Dermis lymphatic vessel endothelial cell (primary cell): ENCODE measurements around the gene NOXO1. TPM values are rescaled to one million over a fixed set of nuclear protein-coding genes. Genes with fewer than 3 reads are reported as not detected.

ENCODE experiments used
- total RNA-seq: library from RNA; depleted of rRNA; stranded (reverse); fragments of >200 nt; gene quantifications from 2 replicates; pipeline ENCODE4 v1.2.1, GENCODE V29; 2014

Gene NOXO1
- 0.09 and 0.11 TPM in 2 replicates for total RNA-seq

DNA sequence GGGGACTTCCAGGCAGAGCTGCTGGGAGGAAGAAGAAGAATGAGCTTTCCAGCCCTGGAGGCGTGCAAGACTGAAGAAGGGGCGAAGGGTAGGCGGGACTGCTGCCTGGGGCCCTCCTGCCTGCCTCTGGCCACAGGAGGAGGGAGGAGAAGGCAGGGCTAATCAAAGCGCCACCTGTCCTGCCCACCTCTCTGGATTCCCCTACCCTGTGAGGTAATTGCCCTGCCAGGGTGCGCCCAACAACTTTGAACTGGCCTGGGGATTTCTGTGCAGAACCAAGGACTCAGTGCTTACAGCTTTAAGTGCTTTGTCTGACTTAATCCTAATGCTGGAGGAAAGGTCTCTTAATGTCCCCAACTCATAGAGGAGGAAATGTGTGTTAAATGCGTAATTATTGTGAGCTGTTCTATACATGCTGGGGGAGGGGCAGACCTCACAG is at the start of gene NOXO1:
NOXO1 (minus strand) TSS at position 72 of the 439 bp plus-strand sequence. CDS start 290 bp downstream, outside the sequence.

DNA sequence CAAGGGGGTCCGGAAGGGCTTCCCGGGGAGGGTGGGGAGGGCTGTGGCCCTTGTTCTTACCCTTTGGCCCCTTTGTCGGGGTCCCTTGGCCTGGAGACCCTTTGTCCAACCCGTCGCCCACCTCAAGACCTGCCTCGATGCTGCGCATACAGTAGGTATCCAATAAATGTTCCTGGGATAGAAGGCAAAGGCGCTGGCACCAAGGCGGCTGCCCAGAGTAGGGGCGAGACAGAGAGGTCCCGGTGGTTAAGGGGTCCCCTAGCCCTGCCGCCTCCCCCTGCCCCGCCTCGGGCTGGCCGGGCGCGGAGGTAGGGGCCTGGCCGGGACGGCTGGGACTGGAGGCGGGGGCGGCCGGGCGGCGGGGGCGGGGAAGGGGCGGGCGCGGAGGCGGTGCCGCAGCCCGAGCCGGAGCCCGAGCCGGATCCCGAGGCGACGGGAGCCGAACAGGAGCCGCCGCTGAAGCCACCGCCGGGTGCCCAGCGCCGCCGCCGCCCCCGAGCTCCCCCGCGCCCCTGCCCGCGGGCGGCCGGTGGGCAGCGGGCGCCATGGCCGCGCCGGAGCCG is 45.3 kb upstream of the NOXO1 start, which contains the start of gene NHERF2:
NHERF2 (plus strand) TSS at position 442 of the 563 bp plus-strand sequence; CDS start at position 546, 104 bp downstream.

GRCh38 chr16:2019518-2019920 is 38.2 kb upstream of the NOXO1 start, which contains the start of gene NPW:
TSS of gene NPW (plus strand) at chr16:2019785.

DNA sequence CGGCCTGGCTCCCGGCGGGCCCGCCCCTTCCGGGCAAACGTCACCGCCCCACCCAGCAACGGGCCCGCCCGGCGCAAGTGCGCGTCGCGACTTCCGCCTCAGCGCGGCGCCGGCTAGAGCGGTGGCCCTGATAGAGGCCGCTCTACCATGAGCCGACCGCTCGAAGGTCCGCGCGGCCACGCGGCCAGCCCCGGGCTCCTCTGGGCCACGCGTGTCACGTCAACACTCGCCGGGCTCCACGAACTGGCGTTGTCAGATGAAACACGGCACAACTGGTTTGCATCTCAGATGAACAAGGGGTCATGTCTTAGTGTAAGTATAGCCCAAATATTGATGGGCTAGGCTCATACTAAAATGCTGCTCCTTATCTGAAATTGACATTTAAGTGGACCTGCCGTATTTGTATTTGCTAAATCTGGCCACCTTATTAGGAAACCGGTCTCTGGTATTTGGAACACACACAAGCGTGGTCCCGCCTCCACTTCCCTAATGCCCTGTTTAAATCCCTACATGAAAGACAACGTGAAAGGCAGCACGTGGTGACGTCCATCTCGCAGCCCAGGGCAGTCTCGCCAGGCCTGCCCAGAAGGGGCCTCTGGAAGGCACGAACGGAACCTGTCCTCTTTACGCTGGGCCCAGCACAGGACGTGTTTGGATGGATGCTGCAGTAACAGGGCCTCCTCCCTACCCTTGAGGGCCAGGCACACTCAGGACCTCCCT is 28.7 kb upstream of the NOXO1 start, which contains the start of gene ZNF598:
ZNF598 (minus strand) TSS at position 31 of the 720 bp plus-strand sequence.

DNA sequence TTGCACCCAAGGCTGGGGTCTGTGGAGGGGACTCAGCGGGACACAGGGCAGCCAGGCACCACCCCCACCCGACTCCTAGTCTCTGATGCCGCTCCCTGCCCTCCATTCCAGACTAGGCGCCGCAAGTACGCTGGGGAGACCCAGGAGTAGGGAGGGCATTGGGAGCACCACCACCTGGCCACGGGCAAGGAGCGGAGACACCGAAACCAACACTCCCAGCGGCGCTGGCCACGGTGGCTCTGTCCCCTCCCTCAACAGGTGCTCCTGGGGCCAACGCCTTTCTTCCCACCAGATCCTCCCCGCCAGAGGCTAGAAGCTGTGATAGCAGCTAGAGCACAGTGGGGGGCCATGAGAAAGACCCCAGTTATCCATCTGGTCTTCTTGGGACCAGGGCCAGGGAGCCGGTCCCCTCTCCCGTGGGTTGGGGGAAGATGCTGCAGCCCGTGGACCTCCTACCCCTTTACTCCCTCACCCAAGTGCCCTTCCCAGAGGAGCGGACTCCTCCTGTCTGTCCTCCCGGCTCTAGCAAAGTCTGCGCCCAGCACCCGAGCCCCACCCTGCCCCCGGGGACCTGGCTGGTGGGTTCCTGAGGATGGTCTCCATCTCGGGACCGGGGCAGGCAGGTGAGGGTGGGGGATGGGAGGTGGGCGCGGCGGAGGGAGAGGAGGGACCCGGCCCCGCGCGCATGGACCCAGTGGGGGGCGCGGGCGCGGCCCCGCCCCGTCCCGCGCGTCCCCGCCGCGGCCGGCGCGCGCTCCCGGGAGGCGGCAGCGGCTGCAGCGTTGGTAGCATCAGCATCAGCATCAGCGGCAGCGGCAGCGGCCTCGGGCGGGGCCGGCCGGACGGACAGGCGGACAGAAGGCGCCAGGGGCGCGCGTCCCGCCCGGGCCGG is 8.2 kb upstream of the NOXO1 start, which contains the start of gene SYNGR3:
SYNGR3 (plus strand) TSS at position 762 of the 892 bp plus-strand sequence. CDS start 133 bp downstream, outside the sequence.

DNA sequence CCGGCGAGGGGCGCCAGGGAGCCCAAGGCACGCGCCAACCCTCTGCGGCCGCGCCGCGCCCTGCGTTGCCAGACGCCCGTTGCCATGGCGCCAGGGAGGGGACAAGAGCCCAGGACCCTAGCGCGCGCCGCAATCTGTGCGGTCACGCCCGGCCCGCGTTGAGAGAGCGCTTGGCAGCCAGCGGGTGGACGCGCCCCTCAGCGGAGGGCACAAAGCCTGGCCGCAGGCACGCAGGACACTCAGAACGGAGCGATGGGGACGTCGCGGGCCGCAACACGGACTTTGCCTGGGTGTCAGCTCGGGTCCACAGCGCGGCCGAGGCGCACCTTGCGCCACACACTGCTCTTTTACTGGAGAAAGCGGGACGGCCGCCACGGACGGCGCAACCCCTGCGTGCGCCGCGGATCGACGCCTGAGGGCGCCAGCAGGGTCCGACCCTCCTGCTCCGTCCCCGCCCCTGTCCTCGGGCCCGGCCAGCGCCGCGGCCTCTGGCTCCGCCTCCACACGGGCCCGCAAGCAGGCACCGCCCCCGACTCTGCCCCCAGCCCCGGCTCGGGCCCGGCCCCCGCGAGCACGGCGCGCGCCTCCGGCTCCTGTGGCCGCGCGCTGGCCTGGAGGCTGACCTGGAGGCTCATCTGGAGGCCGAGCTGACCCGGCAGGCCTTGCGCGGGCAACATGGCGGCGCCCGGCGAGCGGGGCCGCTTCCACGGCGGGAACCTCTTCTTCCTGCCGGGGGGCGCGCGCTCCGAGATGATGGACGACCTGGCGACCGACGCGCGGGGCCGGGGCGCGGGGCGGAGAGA is 2.5 kb upstream of the NOXO1 start, which contains the start of gene GFER:
GFER (plus strand) TSS at position 650 of the 803 bp plus-strand sequence; CDS start at position 676, 26 bp downstream.

DNA sequence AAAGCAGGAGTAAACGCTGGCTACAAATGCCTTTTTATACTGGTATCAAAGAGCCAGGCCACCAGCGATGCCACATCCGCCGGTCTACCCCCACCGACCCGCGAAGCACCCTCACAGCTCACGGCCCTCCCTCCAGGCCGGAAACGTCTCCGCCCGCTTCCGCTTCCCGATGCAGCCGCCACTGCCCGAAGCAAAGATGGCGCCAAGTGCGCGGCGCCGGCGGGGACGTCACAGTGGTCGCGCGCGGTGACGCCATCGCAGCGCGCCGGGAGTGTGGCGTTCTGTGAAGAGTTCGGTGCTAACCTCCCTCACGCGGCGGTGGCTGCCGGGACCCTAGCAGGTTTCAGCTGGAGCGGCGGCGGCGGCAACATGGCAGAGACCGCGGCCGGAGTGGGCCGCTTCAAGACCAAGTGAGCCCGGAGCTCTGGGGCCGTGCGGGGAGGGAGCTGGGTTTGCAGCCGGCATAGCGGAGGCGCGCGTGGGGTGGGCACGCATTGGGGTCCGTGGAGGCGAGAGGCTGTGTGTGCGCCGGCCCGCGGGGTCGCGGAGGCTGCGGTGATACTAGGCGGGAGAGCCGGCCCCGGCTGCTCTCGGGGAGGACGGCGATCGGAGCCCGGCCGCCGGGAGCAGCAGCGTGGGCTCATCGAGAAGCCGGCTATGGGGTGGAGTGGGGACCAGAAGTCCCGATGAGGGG is 9.3 kb downstream of the NOXO1 start, which contains the start of gene TBL3:
TBL3 (plus strand) TSS at position 258 of the 694 bp plus-strand sequence; CDS start at position 370, 112 bp downstream.

GRCh38 chr16:1966460-1966859 is 14.8 kb downstream of the NOXO1 start, which contains the start of gene RNF151:
TSS of gene RNF151 (plus strand) at chr16:1966856. CDS start at chr16:1966882, 26 bp downstream.

DNA sequence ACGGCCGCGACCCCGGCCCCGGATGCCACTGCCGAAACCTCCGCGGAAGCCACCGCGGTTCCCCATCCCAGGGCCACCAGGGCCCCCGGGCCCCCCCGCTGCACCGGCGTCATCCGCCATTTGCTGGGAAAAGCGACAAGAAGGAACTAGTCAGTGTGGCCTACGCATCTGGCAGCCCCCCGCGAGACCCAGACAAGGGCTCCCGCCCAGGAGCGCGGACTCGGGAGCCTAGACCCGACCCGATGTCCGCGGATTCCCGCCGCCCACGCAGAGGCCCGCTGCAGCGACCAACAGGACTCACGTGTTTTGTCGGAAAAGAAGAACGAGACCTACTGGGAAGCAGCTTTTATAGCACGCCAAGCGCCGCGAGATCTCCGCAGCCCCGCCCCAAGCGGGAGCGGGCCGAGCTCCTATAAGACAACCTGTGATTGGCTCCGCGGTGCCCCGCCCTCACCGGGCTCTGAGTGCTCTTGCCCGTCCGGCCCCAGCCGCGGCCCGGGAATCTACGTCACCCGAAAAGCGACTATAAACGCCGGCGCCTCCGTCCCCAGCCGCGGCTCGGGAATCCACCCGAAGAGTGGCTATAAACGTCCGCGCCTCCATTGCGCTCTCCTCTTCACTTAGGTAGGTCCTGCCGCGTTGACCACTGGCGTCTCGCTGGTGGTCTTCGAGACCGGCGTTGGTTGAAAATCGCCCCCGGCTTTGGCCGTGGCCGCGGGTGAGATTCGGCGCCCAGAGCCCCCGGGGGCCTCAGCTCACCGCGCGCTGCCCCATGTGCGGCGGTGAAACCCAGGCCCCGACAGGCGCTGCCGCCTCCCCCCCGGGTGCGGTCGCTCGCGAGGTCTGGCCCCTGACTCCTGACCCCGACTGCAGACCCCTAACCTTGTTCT is 16.5 kb downstream of the NOXO1 start, which contains the start of gene RPS2:
RPS2 (minus strand) TSS at position 321 of the 890 bp plus-strand sequence; CDS start at position 120, 201 bp downstream.

DNA sequence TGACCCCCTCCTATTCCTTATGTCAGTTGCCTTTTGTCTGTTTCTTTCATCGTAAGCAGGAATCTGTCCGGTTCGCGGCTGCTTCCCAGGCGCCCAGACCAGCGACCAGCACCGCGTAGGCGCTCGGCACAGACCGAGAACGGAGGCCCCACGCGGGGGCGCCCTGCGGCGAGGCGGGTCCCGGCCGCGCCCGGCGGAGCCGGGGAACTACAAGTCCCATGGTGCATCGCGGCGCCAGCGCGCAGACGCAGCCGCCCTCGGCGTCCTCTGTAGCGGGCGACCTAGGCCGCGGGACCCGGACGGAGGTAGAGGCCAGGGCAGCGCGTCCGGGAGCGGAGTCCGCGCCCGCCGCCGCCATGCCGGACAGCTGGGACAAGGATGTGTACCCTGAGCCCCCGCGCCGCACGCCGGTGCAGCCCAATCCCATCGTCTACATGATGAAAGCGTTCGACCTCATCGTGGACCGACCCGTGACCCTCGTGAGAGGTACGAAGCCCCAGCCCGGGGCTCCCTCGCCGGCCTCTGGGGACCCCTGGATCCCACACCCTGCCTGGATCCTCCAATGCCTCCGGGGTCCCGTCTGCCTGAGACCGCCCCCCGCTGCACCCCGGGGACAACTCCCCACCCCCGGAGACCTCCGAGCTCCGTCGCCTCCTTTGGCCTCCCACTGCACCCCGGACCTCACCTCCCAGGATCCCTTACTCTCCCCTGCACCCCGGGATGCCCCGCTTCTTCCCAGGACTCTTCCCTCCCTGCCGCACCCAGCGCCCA is 21.8 kb downstream of the NOXO1 start, which contains the start of gene NDUFB10:
NDUFB10 (plus strand) TSS at position 270 of the 771 bp plus-strand sequence; CDS start at position 357, 87 bp downstream.

GRCh38 chr16:1942810-1943726 is 38.2 kb downstream of the NOXO1 start, which contains the start of gene MSRB1:
TSS of gene MSRB1 (minus strand) at chr16:1943199. CDS start at chr16:1943156, 43 bp downstream.

Other genes with a start within 250 kb of the NOXO1 start
- gene NME3, start 209.9 kb downstream of the NOXO1 start, total RNA-seq = 33.0 and 44.9 TPM in 2 replicates
- gene EME2, start 208.7 kb downstream of the NOXO1 start, total RNA-seq = 3.8 and 4.0 TPM in 2 replicates
- 51.1 and 58.0 TPM in 2 replicates for gene MRPS34, start 208.3 kb downstream of the NOXO1 start, total RNA-seq
- gene SPSB3, start 198.9 kb downstream of the NOXO1 start, total RNA-seq = 41.3 and 47.0 TPM in 2 replicates
- 54.0 and 59.8 TPM in 2 replicates for gene NUBP2, start 198.5 kb downstream of the NOXO1 start, total RNA-seq
- 0.09 and 0.11 TPM in 2 replicates for gene IGFALS, start 187.8 kb downstream of the NOXO1 start, total RNA-seq
- gene HAGH, start 154.6 kb downstream of the NOXO1 start, total RNA-seq = 41.3 and 78.7 TPM in 2 replicates
- gene FAHD1, start 154.3 kb downstream of the NOXO1 start, total RNA-seq = 54.5 and 67.1 TPM in 2 replicates
- gene MEIOB, start 109.3 kb downstream of the NOXO1 start, total RNA-seq = not detected in 2 replicates
- not detected in 2 replicates for gene HS3ST6, start 63.1 kb downstream of the NOXO1 start, total RNA-seq
- gene MSRB1, start 38.3 kb downstream of the NOXO1 start, total RNA-seq = 8.4 and 11.8 TPM in 2 replicates
- not detected in 2 replicates for gene RPL3L, start 26.8 kb downstream of the NOXO1 start, total RNA-seq
- 122 and 128 TPM in 2 replicates for gene NDUFB10, start 21.9 kb downstream of the NOXO1 start, total RNA-seq
- gene RPS2, start 16.6 kb downstream of the NOXO1 start, total RNA-seq = 3,346 and 3,366 TPM in 2 replicates
- gene RNF151, start 14.6 kb downstream of the NOXO1 start, total RNA-seq = not detected in 2 replicates
- gene TBL3, start 9.4 kb downstream of the NOXO1 start, total RNA-seq = 21.0 and 27.2 TPM in 2 replicates
- 8.9 and 9.1 TPM in 2 replicates for gene GFER, start 2.7 kb upstream of the NOXO1 start, total RNA-seq
- gene SYNGR3, start 8.5 kb upstream of the NOXO1 start, total RNA-seq = 1.2 and 2.2 TPM in 2 replicates
- gene ZNF598, start 28.4 kb upstream of the NOXO1 start, total RNA-seq = 8.1 and 8.8 TPM in 2 replicates
- gene NPW, start 38.3 kb upstream of the NOXO1 start, total RNA-seq = 0.43 and 0.52 TPM in 2 replicates
- gene NHERF2, start 45.4 kb upstream of the NOXO1 start, total RNA-seq = 40.3 and 40.6 TPM in 2 replicates
- gene NTHL1, start 66.4 kb upstream of the NOXO1 start, total RNA-seq = 25.9 and 29.7 TPM in 2 replicates
- 27.5 and 28.2 TPM in 2 replicates for gene TSC2, start 66.5 kb upstream of the NOXO1 start, total RNA-seq
- gene PKD1, start 154.4 kb upstream of the NOXO1 start, total RNA-seq = 18.9 and 20.3 TPM in 2 replicates
- gene RAB26, start 167.2 kb upstream of the NOXO1 start, total RNA-seq = 0.26 and 0.65 TPM in 2 replicates
- gene TRAF7, start 174.3 kb upstream of the NOXO1 start, total RNA-seq = 54.2 and 60.4 TPM in 2 replicates
- 0.17 and 0.43 TPM in 2 replicates for gene CASKIN1, start 215.1 kb upstream of the NOXO1 start, total RNA-seq
- 10.6 and 10.7 TPM in 2 replicates for gene MLST8, start 224.0 kb upstream of the NOXO1 start, total RNA-seq
- gene BRICD5, start 229.4 kb upstream of the NOXO1 start, total RNA-seq = 1.1 and 1.7 TPM in 2 replicates
- 5.9 and 9.1 TPM in 2 replicates for gene PGP, start 233.4 kb upstream of the NOXO1 start, total RNA-seq
- 20.9 and 22.1 TPM in 2 replicates for gene E4F1, start 242.1 kb upstream of the NOXO1 start, total RNA-seq